SK-N-MC (cell line): ENCODE results near the gene NACAD.

Experiments
- EZH2 ChIP-seq: fragments of 200-600 bp; sonication (generic); IDR thresholded peaks from one replicate; pipeline ENCODE4 v1.6.1; 2017; ENCODE audit warnings: antibody characterized with exemption
- FOXP2 ChIP-seq: optimal IDR thresholded peaks from 2 replicates; pipeline ENCODE3; 2011; ENCODE audit warnings: mild to moderate bottlenecking, moderate library complexity; ENCODE audit not compliant: insufficient read depth; ENCODE audit errors: extremely low read length, control extremely low read depth
- POLR2AphosphoS5 ChIP-seq: IDR thresholded peaks from 2 replicates; pipeline ENCODE4 v1.6.1; 2012; ENCODE audit warnings: mild to moderate bottlenecking, low read depth, low read length, borderline replicate concordance

- TF ChIP-seq EZH2 (no peak), POLR2AphosphoS5 (no peak), FOXP2 (no peak)
Observed at GRCh38 chr7:45072131-45073030, 16.4 kb downstream of the NACAD start.
